GM23248 (cell line): ENCODE data around the gene NHS.

Source experiments
- EZH2 ChIP-seq: fragments of 200-600 bp; sonication (generic); IDR thresholded peaks from 2 replicates; pipeline ENCODE4 v1.6.1; 2018; ENCODE audit warnings: antibody characterized with exemption, mild to moderate bottlenecking; ENCODE audit not compliant: insufficient read depth, poor library complexity, severe bottlenecking
- EZH2phosphoT487 ChIP-seq: fragments of 200-600 bp; sonication (generic); IDR thresholded peaks from 2 replicates; pipeline ENCODE4 v1.6.1; 2018; ENCODE audit warnings: antibody characterized with exemption, moderate library complexity, mild to moderate bottlenecking, low read depth; ENCODE audit not compliant: insufficient read depth

GRCh38 chrX:17559728-17560379, 184.9 kb downstream of the NHS start:
- TF ChIP-seq EZH2 (no peak), EZH2phosphoT487 (no peak)
